Suprapubic skin (tissue), 4 donors: ENCODE measurements around the gene ANTXR1. TPM values are rescaled to one million over a fixed set of nuclear protein-coding genes. Genes with fewer than 3 reads are reported as not detected.
"Not testable (repeated sequence)": the region's sequence is repeated elsewhere in the genome, so short reads cannot be mapped to it uniquely, and the experiment has no call there.

ENCODE experiments used
- DNase-seq, 2 donors: peaks; one replicate each; pipeline ENCODE4 v3.0.0-alpha.2; 2019; ENCODE audit warnings: low spot score in 2 of 2
- H3K27ac ChIP-seq: fragments of 200-600 bp; sonication (generic); one replicate; pipeline ENCODE4 v1.5.1; 2019
- H3K27me3 ChIP-seq: fragments of 200-600 bp; sonication (generic); one replicate; pipeline ENCODE4 v1.5.1; 2019
- H3K36me3 ChIP-seq: fragments of 200-600 bp; sonication (generic); one replicate; pipeline ENCODE4 v1.5.1; 2019
- H3K4me1 ChIP-seq: fragments of 200-600 bp; sonication (generic); one replicate; pipeline ENCODE4 v1.5.1; 2019
- H3K4me3 ChIP-seq: fragments of 200-600 bp; sonication (generic); one replicate; pipeline ENCODE4 v1.5.1; 2019; ENCODE audit warnings: mild to moderate bottlenecking
- H3K9me3 ChIP-seq: fragments of 200-600 bp; sonication (generic); one replicate; pipeline ENCODE4 v1.5.1; 2019
- CTCF ChIP-seq, 2 donors: fragments of 200-600 bp in 1 of 2; fragments of 450-650 bp in 1 of 2; sonication (generic) in 1 of 2; IDR thresholded peaks; one replicate each; pipeline ENCODE4 v1.5.1; 2016 to 2019; ENCODE audit warnings: antibody characterized with exemption in 2 of 2, mild to moderate bottlenecking in 1 of 2, moderate library complexity in 1 of 2
- EP300 ChIP-seq: sonication (generic); formaldehyde crosslinking; IDR thresholded peaks from one replicate; pipeline ENCODE4 v1.6.1; 2017; ENCODE audit warnings: antibody characterized with exemption
- POLR2A ChIP-seq, 2 donors: fragments of 450-650 bp; IDR thresholded peaks; one replicate each; pipeline ENCODE4 v1.6.1; 2017; ENCODE audit warnings: antibody characterized with exemption in 2 of 2, mild to moderate bottlenecking in 2 of 2, moderate library complexity in 2 of 2
- POLR2AphosphoS5 ChIP-seq, 3 donors: sonication (generic); formaldehyde crosslinking; IDR thresholded peaks; one replicate each; pipeline ENCODE4 v1.6.1; 2017; ENCODE audit warnings: antibody characterized with exemption in 3 of 3
- WGBS: methylation state at CpG from one replicate; pipeline ENCODE4 v1.1.5; 2018; 5-methylcytosine and 5-hydroxymethylcytosine counted together
- total RNA-seq, 4 donors: library from RNA; depleted of rRNA; stranded (reverse); fragments of >200 nt; gene quantifications; one replicate each; pipeline ENCODE4 v1.1.0, GENCODE V29; 2016

Gene ANTXR1
- total RNA-seq, 4 donors from 2014 or later: 35.5 to 111 (median 66.6) TPM

- Histone ChIP-seq H3K9me3 (no peaks in the 10 kb centered on the region), H3K4me3 (no peak overlapping the region), H3K4me1 (peaks cover 28% of the 10 kb centered on the region), H3K36me3 (peaks cover 5% of the 10 kb centered on the region), H3K27ac (no peak overlapping the region), H3K27me3 (no peaks in the 10 kb centered on the region)
- TF ChIP-seq POLR2AphosphoS5 (IDR thresholded peaks at IDR 0.05): no peak
- TF ChIP-seq CTCF (IDR thresholded peaks at IDR 0.05): no peak
- no peak for TF ChIP-seq POLR2A (IDR thresholded peaks at IDR 0.05)
- no peak for TF ChIP-seq EP300
- WGBS: 75% methylated on average over 2 of the region's 2 CpGs
- no peak for DNase-seq
Measured at GRCh38 chr2:69251943-69252342, 239.0 kb downstream of the ANTXR1 start.

- no peak overlapping the region for H3K4me3 ChIP-seq
- H3K27ac ChIP-seq: peak overlapping the region; percentile 78
- H3K36me3 ChIP-seq: no peaks in the 10 kb centered on the region
- DNase-seq: no peak
- TF ChIP-seq CTCF (IDR thresholded peaks at IDR 0.05): no peak
- no peak for TF ChIP-seq EP300
- no peak for TF ChIP-seq POLR2AphosphoS5 (IDR thresholded peaks at IDR 0.05)
- no peak for TF ChIP-seq POLR2A (IDR thresholded peaks at IDR 0.05)
- H3K27me3 ChIP-seq: no peaks in the 10 kb centered on the region
- H3K4me1 ChIP-seq: peaks cover 28% of the 10 kb centered on the region
- WGBS: 35% methylated on average over 2 of the region's 2 CpGs
- no peaks in the 10 kb centered on the region for H3K9me3 ChIP-seq
Measured at GRCh38 chr2:69253112-69253511, 240.1 kb downstream of the ANTXR1 start.

GRCh38 chr2:69253611-69254301 lies 240.8 kb downstream of the ANTXR1 start:
- Histone ChIP-seq H3K36me3 (no peaks in the 10 kb centered on the region), H3K9me3 (no peaks in the 10 kb centered on the region), H3K4me3 (no peak overlapping the region), H3K27me3 (no peaks in the 10 kb centered on the region), H3K4me1 (peaks cover 28% of the 10 kb centered on the region), H3K27ac (peak overlapping the region; percentile 78)
- 20% methylated on average over 8 of the region's 8 CpGs for WGBS
- TF ChIP-seq POLR2AphosphoS5 (IDR thresholded peaks at IDR 0.05) (peak; percentile 37 to 86 (median 68)), EP300 (no peak)
- DNase-seq: peak in 1 of 2 donors; percentile 86

GRCh38 chr2:69255760-69256159 lies 242.8 kb downstream of the ANTXR1 start:
- H3K9me3 ChIP-seq: peaks cover 5% of the 10 kb centered on the region
- no peak for TF ChIP-seq POLR2A (IDR thresholded peaks at IDR 0.05)
- TF ChIP-seq EP300: no peak
- TF ChIP-seq CTCF (IDR thresholded peaks at IDR 0.05): no peak
- no peak for TF ChIP-seq POLR2AphosphoS5 (IDR thresholded peaks at IDR 0.05)
- H3K27me3 ChIP-seq: no peaks in the 10 kb centered on the region
- WGBS: 73% methylated on average over 3 of the region's 3 CpGs
- no peaks in the 10 kb centered on the region for H3K36me3 ChIP-seq
- no peak overlapping the region for H3K27ac ChIP-seq
- H3K4me1 ChIP-seq: peaks cover 28% of the 10 kb centered on the region
- no peak for DNase-seq
- H3K4me3 ChIP-seq: no peak overlapping the region

- H3K27ac ChIP-seq, DNase-seq, H3K27me3 ChIP-seq, H3K9me3 ChIP-seq, H3K4me1 ChIP-seq, H3K4me3 ChIP-seq, H3K36me3 ChIP-seq: not testable (repeated sequence)
- 85% methylated on average over 12 of the region's 12 CpGs for WGBS
Measured at GRCh38 chr2:69259994-69260591, 247.1 kb downstream of the ANTXR1 start.

GRCh38 chr2:69260666-69261065 lies 247.7 kb downstream of the ANTXR1 start:
- H3K36me3 ChIP-seq: no peaks in the 10 kb centered on the region
- H3K4me3 ChIP-seq: no peak overlapping the region
- peaks cover 5% of the 10 kb centered on the region for H3K9me3 ChIP-seq
- no peaks in the 10 kb centered on the region for H3K4me1 ChIP-seq
- no peak overlapping the region for H3K27ac ChIP-seq
- no peak for TF ChIP-seq POLR2AphosphoS5 (IDR thresholded peaks at IDR 0.05)
- TF ChIP-seq POLR2A (IDR thresholded peaks at IDR 0.05): no peak
- no peak for TF ChIP-seq EP300
- no peak for TF ChIP-seq CTCF (IDR thresholded peaks at IDR 0.05)
- H3K27me3 ChIP-seq: no peaks in the 10 kb centered on the region
- no peak for DNase-seq
